PC-9 (cell line): ENCODE data around the gene ELK4.

Experiments
- CTCF ChIP-seq: fragments of 200-600 bp; sonication (generic); conservative IDR thresholded peaks from 2 replicates; pipeline ENCODE4 v1.6.1; 2017; ENCODE audit warnings: mixed run types, antibody characterized with exemption, mild to moderate bottlenecking, moderate library complexity
- EZH2 ChIP-seq: fragments of 200-600 bp; sonication (generic); IDR thresholded peaks from 2 replicates; pipeline ENCODE4 v1.8.0; 2017; ENCODE audit warnings: antibody characterized with exemption, low read depth

- TF ChIP-seq CTCF (no peak), EZH2 (no peak)
These were observed 36.3 kb upstream of the ELK4 start for GRCh38 chr1:205667909-205668643.
